Liver (tissue), 3 donors: ENCODE data around the gene NFIA.

Experiments
- CTCF ChIP-seq: fragments of 150-350 bp; IDR thresholded peaks from 2 replicates; pipeline ENCODE4 v1.5.1; 2017; ENCODE audit warnings: improper control_type of control experiment, low read depth, low read length; ENCODE audit not compliant: missing input control
- GABPA ChIP-seq, 2 donors: IDR thresholded peaks in 1 of 2; conservative IDR thresholded peaks in 1 of 2; 2 replicates each; pipeline ENCODE4 v1.6.1; 2016; ENCODE audit warnings: antibody characterized with exemption in 2 of 2, mild to moderate bottlenecking in 1 of 2, moderate library complexity in 1 of 2
- JUND ChIP-seq, 2 donors: IDR thresholded peaks; 2 replicates each; pipeline ENCODE4 v1.6.1; 2016; ENCODE audit warnings: antibody characterized with exemption in 2 of 2
- MAX ChIP-seq: IDR thresholded peaks from 2 replicates; pipeline ENCODE4 v1.6.1; 2016; ENCODE audit warnings: antibody characterized with exemption
- REST ChIP-seq: IDR thresholded peaks from 2 replicates; pipeline ENCODE4 v1.6.1; 2016; ENCODE audit warnings: antibody characterized with exemption, mild to moderate bottlenecking
- RXRA ChIP-seq, 2 donors: IDR thresholded peaks; 2 replicates each; pipeline ENCODE4 v1.6.1; 2017 to 2018; ENCODE audit warnings: antibody characterized with exemption in 2 of 2, mild to moderate bottlenecking in 1 of 2
- TAF1 ChIP-seq: conservative IDR thresholded peaks from 2 replicates; pipeline ENCODE4 v1.6.1; 2016; ENCODE audit warnings: antibody characterized with exemption, mild to moderate bottlenecking
- donor health status: healthy.
- donor health status: healthy.

GRCh38 chr1:61332796-61333195 is 250.4 kb downstream of the NFIA start:
- no peak for TF ChIP-seq CTCF
- no peak for TF ChIP-seq GABPA (IDR thresholded peaks at IDR 0.05 in 1 of 2, conservative IDR thresholded peaks at IDR 0.05 in 1 of 2)
- TF ChIP-seq TAF1: no peak
- no peak for TF ChIP-seq JUND (IDR thresholded peaks at IDR 0.05)
- no peak for TF ChIP-seq RXRA (IDR thresholded peaks at IDR 0.05)
- no peak for TF ChIP-seq MAX
- TF ChIP-seq REST: no peak
